ENCODE data around the gene ANKRD13A. TPM values are rescaled to one million over a fixed set of nuclear protein-coding genes. Genes with fewer than 3 reads are reported as not detected.

Gene ANKRD13A
- total and polyA plus RNA-seq, 11 donors, result 8.4 to 80.6 (median 24.4) TPM

DNA sequence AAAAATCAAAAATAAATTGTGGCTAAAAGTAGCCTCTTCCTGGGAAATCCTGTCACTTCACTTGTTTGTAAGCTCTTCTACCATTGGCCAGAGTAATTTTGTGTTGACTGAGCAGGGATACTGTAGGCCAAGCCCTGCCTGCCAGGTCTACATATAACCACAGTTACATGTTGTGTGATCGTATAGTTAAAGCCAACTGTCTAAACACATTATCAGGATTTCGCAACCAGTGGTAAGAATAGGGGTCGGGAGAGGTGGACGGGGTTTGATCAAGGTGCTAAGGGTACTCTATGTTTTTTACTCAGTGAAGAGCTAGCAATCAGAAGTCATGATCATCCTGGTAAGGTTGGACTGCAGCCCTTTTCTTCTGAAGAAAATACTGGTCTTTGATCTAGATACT lies 13.4 kb downstream of the ANKRD13A start:
- DNase-seq (no peak), ATAC-seq (no peak)
- Histone ChIP-seq H3K36me3 (peaks cover 0 to 56% (median 49%) of the 10 kb centered on the region in 9 donors), H3K4me1 (peaks cover 0 to 41% (median 0%) of the 10 kb centered on the region in 12 donors), H3K27me3 (no peaks in the 10 kb centered on the region), H3K27ac (peak overlapping the region in 1 of 12 donors; percentile 71), H3K9me3 (peaks cover 0 to 3% (median 0%) of the 10 kb centered on the region in 12 donors), H3K4me3 (no peak overlapping the region)
- 86 to 93% (median 91%) methylated on average over 4 of the region's 4 CpGs for WGBS, 4 donors
- intact Hi-C loops (cut with DNase I), result no loop called here
- TF ChIP-seq POLR2A (IDR thresholded peaks at IDR 0.05), result no peak
- TF ChIP-seq, protein P1, sequence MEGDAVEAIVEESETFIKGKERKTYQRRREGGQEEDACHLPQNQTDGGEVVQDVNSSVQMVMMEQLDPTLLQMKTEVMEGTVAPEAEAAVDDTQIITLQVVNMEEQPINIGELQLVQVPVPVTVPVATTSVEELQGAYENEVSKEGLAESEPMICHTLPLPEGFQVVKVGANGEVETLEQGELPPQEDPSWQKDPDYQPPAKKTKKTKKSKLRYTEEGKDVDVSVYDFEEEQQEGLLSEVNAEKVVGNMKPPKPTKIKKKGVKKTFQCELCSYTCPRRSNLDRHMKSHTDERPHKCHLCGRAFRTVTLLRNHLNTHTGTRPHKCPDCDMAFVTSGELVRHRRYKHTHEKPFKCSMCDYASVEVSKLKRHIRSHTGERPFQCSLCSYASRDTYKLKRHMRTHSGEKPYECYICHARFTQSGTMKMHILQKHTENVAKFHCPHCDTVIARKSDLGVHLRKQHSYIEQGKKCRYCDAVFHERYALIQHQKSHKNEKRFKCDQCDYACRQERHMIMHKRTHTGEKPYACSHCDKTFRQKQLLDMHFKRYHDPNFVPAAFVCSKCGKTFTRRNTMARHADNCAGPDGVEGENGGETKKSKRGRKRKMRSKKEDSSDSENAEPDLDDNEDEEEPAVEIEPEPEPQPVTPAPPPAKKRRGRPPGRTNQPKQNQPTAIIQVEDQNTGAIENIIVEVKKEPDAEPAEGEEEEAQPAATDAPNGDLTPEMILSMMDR (IDR thresholded peaks at IDR 0.05), result no peak

DNA sequence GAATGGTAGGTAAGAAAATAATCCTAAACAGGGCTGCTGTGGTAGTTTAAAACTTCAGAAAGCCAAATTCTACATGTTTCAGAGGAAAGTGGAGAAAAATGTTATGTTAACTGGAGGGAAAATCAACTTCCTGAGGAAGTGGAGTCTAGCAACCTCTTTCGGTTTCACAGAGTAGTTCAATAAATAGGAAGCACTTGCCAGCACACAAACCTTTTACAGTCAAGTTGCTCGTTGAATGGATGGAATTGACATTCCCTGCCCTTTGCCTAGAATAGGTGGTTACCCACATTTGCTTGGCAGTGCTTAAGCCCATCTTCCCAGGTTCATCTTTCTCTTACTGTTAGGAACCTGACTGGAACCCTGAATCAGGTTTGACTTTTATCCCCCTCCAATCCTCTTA lies 15.9 kb downstream of the ANKRD13A start:
- Histone ChIP-seq H3K4me3 (no peak overlapping the region), H3K27ac (peak overlapping the region in 2 of 12 donors; percentile 12 to 81), H3K36me3 (peaks cover 0 to 81% (median 74%) of the 10 kb centered on the region in 9 donors), H3K9me3 (no peaks in the 10 kb centered on the region), H3K4me1 (peaks cover 0 to 41% (median 0%) of the 10 kb centered on the region in 12 donors), H3K27me3 (no peaks in the 10 kb centered on the region)
- intact Hi-C loops (cut with DNase I), result no loop called here
- DNase-seq (no peak), ATAC-seq (peak in 1 of 4 donors; percentile 37)
- TF ChIP-seq POLR2A (IDR thresholded peaks at IDR 0.05), result no peak
- TF ChIP-seq, protein P1 (IDR thresholded peaks at IDR 0.05), result peak in 4 of 12 donors; percentile 6 to 24 (median 14)
- 49 to 61% (median 58%) methylated on average over 2 of the region's 2 CpGs for WGBS, 4 donors

DNA sequence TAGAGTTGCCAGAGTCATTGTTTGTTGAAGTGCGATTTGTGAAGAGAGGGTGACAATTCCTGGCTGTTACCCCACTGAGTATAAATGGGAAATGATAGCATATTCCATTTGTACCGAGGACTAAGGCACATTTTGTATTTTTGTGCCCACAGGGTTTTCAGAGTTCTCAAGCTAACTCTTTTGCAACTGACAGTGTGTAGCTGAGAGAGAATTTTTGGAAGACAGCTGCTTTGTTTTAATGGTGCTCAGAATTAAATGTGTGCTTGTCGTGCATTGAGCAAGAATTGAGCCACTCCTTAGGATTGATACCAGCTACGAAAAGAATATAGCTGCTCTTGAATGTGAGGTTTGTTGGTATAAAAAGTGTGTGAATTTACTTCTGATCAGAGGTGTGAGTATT lies 21.7 kb downstream of the ANKRD13A start:
- intact Hi-C loops (cut with DNase I), result no loop called here
- no peak for TF ChIP-seq POLR2A (IDR thresholded peaks at IDR 0.05)
- no peak overlapping the region for H3K4me3 ChIP-seq

DNA sequence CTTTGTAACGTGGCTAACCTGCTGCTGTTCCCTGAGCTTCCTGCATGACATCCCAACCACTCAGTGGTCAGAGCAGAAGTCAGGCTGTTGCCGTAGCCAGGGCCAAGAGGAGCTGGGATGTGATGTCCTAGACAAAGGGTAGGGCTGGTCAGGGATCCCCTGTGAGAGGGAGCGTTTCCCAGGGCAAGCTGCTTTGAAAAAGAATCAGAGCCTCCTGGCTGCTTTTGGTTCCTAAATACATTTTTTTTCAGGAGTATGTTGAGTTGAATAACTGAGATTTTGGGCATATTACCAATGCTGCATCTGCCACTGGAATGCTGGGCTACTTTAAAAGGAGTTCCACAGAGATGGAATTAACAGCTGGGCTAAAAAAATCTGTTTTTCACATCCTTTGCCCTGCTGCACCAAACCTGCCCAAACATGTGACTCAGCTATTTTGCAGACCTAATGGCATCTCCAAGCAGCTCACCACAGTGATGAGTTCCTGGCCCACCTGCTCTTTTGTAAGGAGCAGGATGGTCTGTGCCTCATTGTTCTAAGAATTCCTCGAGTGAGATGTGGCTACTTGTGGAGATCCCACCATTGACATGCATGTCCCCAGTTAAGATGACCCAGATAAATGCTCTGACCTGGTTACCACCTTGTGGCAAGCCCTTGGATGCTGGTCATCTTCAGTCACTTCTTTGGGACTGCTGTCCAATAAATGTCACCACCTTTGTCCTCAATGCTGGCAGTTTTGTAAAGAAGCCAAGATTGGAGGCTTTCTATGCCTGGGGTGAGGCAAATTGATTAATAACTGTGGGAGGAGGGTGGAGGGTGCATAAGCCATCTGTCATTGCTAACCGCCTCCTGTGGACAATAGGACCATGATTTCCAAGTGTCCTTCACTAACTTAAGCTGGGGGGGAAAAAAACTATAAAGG lies 24.1 kb downstream of the ANKRD13A start:
- Histone ChIP-seq H3K4me1 (peaks cover 0 to 29% (median 21%) of the 10 kb centered on the region in 12 donors), H3K27ac (peak overlapping the region in 5 of 12 donors; percentile 6 to 39 (median 32)), H3K9me3 (no peaks in the 10 kb centered on the region), H3K4me3 (no peak overlapping the region), H3K36me3 (peaks cover 0 to 98% (median 60%) of the 10 kb centered on the region in 9 donors), H3K27me3 (no peaks in the 10 kb centered on the region)
- WGBS, 4 donors, result 63 to 77% (median 67%) methylated on average over 5 of the region's 5 CpGs
- TF ChIP-seq, protein P1 (IDR thresholded peaks at IDR 0.05), result no peak
- TF ChIP-seq POLR2A (IDR thresholded peaks at IDR 0.05), result no peak
- DNase-seq, result no peak
- ATAC-seq, result peak in 2 of 4 donors; percentile 33 to 40
- intact Hi-C loops (cut with DNase I), result no loop called here

More for the DNA sequence above, 21.7 kb downstream of the ANKRD13A start:
- ATAC-seq (no peak), DNase-seq (no peak)
- no peak overlapping the region for H3K27ac ChIP-seq
- H3K27me3 ChIP-seq, result no peaks in the 10 kb centered on the region
- H3K36me3 ChIP-seq, result peaks cover 0 to 98% (median 60%) of the 10 kb centered on the region in 9 donors
- 93 to 97% (median 94%) methylated on average over 4 of the region's 4 CpGs for WGBS, 4 donors
- peaks cover 0 to 29% (median 21%) of the 10 kb centered on the region in 12 donors for H3K4me1 ChIP-seq
- no peaks in the 10 kb centered on the region for H3K9me3 ChIP-seq
